B cell (primary cell): ENCODE measurements around the gene TEX264.

Experiments used
- CTCF ChIP-seq: fragments of 200-600 bp; IDR thresholded peaks from one replicate; pipeline ENCODE4 v1.8.0; 2022; ENCODE audit warnings: antibody characterized with exemption, mild to moderate bottlenecking
- EZH2 ChIP-seq: IDR thresholded peaks from 2 replicates; pipeline ENCODE4 v1.6.1; 2012; ENCODE audit warnings: borderline replicate concordance, low read depth, mild to moderate bottlenecking, moderate library complexity, low read length; ENCODE audit not compliant: insufficient read depth, poor library complexity, severe bottlenecking

GRCh38 chr3:51679318-51679717, 8.3 kb downstream of the TEX264 start:
- no peak for TF ChIP-seq CTCF
- TF ChIP-seq EZH2, result no peak
